ENCODE data around the gene SLC29A1. TPM values are rescaled to one million over a fixed set of nuclear protein-coding genes. Genes with fewer than 3 reads are reported as not detected.

Gene SLC29A1
- total and polyA plus RNA-seq, 9 of the 15 experiments (the other 6 are each of a cell fraction or from before 2014, with no cell fraction given) = 18.9 to 170 (median 57.7) TPM

DNA sequence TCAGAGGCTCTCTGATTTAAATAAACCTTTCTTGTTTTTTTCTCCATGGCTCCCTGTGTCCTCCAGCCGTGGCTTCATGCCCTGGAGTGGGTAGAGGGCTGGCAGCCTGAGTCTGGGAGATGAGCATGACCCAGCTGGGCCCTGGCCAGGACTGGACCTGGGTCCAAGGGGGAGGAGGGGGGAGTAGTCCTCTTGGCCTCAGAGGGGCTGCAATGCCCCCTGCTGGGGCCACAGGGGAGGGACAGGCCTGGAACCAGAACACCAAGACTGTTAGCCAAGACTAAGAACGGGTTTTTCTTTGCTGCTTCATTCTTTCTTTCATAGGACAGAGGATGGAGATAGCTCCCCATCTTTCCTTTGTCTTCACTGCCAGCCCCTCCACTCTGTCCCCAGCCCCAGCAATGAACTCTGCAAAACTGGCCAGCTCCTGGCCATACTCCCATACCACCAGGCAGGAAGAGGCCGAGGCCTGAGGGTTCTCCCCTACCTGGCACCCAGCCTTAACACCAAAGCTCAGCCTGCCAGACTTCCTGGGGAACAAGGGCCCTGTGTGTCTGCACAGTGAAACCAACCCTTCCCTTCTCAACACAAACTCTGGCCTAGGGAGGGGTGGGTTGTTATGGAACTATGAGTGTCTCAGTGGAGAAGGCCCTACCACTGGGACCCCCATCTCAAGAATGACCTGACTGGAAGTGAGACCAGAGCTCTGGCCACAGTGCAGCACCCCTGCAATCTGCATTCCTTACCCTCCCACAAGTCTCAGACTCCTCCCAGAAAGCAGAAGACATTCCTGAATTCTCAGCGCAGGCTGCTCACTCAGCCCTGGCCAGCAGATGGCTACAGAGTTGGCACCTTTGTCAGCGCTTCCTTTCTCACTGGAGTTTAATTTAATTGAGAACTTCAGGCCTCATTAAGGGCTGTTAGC is 11.0 kb downstream of the SLC29A1 start:
- Histone ChIP-seq H3K4me3 (no peak overlapping the region), H3K27ac (ENCODE audit: extremely low read depth, low read depth, low read length) (no peak overlapping the region), H3K27me3 (ENCODE audit: control insufficient read depth in 2 of 2, insufficient read depth in 2 of 2, low read length in 2 of 2) (no peaks in the 10 kb centered on the region), H4K20me1 (replicated peaks; ENCODE audit: control insufficient read depth, insufficient read depth, low read length) (no peaks in the 10 kb centered on the region), H3K4me1 (replicated peaks in 1 of 2; ENCODE audit: control insufficient read depth in 2 of 2, insufficient read depth in 2 of 2, low read length in 2 of 2) (peaks cover 16 to 37% of the 10 kb centered on the region in 2 experiments; a peak in 4 of 5 replicates), H3K9me3 (replicated peaks; ENCODE audit: control insufficient read depth, insufficient read depth, low read depth, low read length) (no peaks in the 10 kb centered on the region), H3K9me1 (ENCODE audit: control insufficient read depth, insufficient read depth, low read length) (no peaks in the 10 kb centered on the region), H2AFZ (ENCODE audit: low read depth, low read length) (no peak overlapping the region), H3K36me3 (ENCODE audit: control insufficient read depth, insufficient read depth, low read length) (peaks cover 56% of the 10 kb centered on the region), H3K4me2 (ENCODE audit: insufficient read depth, low read length) (no peak overlapping the region), H3K9ac (ENCODE audit: insufficient read depth in 1 of 2, low read depth in 2 of 2, low read length in 2 of 2) (no peak overlapping the region), H3K79me2 (ENCODE audit: control insufficient read depth, insufficient read depth, low read length) (no peaks in the 10 kb centered on the region)
- WGBS (ENCODE audit: insufficient coverage, low coverage, missing lambda C conversion rate) = 64% methylated on average over 5 of the region's 5 CpGs
- ChIA-PET CTCF (ENCODE audit: low intra/inter-chr PET ratio) (interaction anchor here (0.8 to 3.3 kb wide), 3 partner anchors 62 to 138 kb away, joined by 3 to 26 read pairs (median 7); no protein-coding TSS in a partner anchor), POLR2A (interaction anchor here (0.6 to 6.0 kb wide), 9 partner anchors 8 to 385 kb away, joined by 3 to 90 read pairs (median 3); partner anchors contain the start of genes HSP90AB1 and SLC29A1)
- peak; percentile 80 to 85 (median 82) for DNase-seq (ENCODE audit: extremely low read depth in 1 of 4, low spot score in 3 of 4)
- peak; percentile 86 for FAIRE-seq
- ATAC-seq = peak; percentile 77
- BruUV-seq (replicated peaks) = no TSS peak
- in situ Hi-C loops (cut with MboI) (loop anchor here (5.0 kb wide), 1 partner anchor 62 kb away; no protein-coding TSS in a partner anchor), intact Hi-C loops (cut with micrococcal nuclease) (loop anchor here (1.0 kb wide), 1 partner anchor 62 kb away; no protein-coding TSS in a partner anchor)
- TF ChIP-seq ZNF263 (CRISPR knock-in tag; IDR thresholded peaks at IDR 0.05; ENCODE audit: borderline replicate concordance) (peak; percentile 80; the same call in 1 of the 2 replicates), ARID2 (IDR thresholded peaks at IDR 0.05) (peak; percentile 97), ESRRA (IDR thresholded peaks at IDR 0.05; ENCODE audit: borderline replicate concordance, low read depth) (peak; percentile 57; the same call in 1 of the 2 replicates), CC2D1A (IDR thresholded peaks at IDR 0.05) (peak; percentile 83), KLF13 (tag; IDR thresholded peaks at IDR 0.05; ENCODE audit: borderline replicate concordance, low read depth) (0 out of 2 replicates have a peak, but pooled peaks have one; percentile 49), SOX6 (IDR thresholded peaks at IDR 0.05) (0 out of 2 replicates have a peak, but pooled peaks have one; percentile 27), ZNF668 (CRISPR knock-in tag; IDR thresholded peaks at IDR 0.05) (0 out of 2 replicates have a peak, but pooled peaks have one; percentile 33), RB1 (IDR thresholded peaks at IDR 0.05; ENCODE audit: low read depth) (peak; percentile 51; the same call in 1 of the 2 replicates), FOXK1 (CRISPR knock-in tag; IDR thresholded peaks at IDR 0.05; ENCODE audit: borderline replicate concordance) (0 out of 2 replicates have a peak, but pooled peaks have one; percentile 15), BHLHE40 (IDR thresholded peaks at IDR 0.05; ENCODE audit: low read length) (no peak), SMARCB1 (IDR thresholded peaks at IDR 0.05; ENCODE audit: insufficient read length, low read depth) (no peak), TARDBP (IDR thresholded peaks at IDR 0.05) (0 out of 2 replicates have a peak, but pooled peaks have one; percentile 51), ZFX (CRISPR knock-in tag; IDR thresholded peaks at IDR 0.05) (peak; percentile 24; the same call in 1 of the 2 replicates), POLR2G (IDR thresholded peaks at IDR 0.05; ENCODE audit: low read depth, low read length) (0 out of 2 replicates have a peak, but pooled peaks have one; percentile 31), MTA3 (IDR thresholded peaks at IDR 0.05; ENCODE audit: borderline replicate concordance) (0 out of 2 replicates have a peak, but pooled peaks have one; percentile 31), HMG20B (CRISPR knock-in tag; IDR thresholded peaks at IDR 0.05) (no peak)
- TF ChIP-seq, protein P1, sequence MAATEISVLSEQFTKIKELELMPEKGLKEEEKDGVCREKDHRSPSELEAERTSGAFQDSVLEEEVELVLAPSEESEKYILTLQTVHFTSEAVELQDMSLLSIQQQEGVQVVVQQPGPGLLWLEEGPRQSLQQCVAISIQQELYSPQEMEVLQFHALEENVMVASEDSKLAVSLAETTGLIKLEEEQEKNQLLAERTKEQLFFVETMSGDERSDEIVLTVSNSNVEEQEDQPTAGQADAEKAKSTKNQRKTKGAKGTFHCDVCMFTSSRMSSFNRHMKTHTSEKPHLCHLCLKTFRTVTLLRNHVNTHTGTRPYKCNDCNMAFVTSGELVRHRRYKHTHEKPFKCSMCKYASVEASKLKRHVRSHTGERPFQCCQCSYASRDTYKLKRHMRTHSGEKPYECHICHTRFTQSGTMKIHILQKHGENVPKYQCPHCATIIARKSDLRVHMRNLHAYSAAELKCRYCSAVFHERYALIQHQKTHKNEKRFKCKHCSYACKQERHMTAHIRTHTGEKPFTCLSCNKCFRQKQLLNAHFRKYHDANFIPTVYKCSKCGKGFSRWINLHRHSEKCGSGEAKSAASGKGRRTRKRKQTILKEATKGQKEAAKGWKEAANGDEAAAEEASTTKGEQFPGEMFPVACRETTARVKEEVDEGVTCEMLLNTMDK (IDR thresholded peaks at IDR 0.05; ENCODE audit: borderline replicate concordance, insufficient read depth, low read depth, low read length, poor library complexity, severe bottlenecking) = peak; percentile 78
- TF ChIP-seq, protein P2, sequence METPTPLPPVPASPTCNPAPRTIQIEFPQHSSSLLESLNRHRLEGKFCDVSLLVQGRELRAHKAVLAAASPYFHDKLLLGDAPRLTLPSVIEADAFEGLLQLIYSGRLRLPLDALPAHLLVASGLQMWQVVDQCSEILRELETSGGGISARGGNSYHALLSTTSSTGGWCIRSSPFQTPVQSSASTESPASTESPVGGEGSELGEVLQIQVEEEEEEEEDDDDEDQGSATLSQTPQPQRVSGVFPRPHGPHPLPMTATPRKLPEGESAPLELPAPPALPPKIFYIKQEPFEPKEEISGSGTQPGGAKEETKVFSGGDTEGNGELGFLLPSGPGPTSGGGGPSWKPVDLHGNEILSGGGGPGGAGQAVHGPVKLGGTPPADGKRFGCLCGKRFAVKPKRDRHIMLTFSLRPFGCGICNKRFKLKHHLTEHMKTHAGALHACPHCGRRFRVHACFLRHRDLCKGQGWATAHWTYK (CRISPR knock-in tag; IDR thresholded peaks at IDR 0.05) = no peak
